ENCODE data around the gene CLSTN2.

DNA sequence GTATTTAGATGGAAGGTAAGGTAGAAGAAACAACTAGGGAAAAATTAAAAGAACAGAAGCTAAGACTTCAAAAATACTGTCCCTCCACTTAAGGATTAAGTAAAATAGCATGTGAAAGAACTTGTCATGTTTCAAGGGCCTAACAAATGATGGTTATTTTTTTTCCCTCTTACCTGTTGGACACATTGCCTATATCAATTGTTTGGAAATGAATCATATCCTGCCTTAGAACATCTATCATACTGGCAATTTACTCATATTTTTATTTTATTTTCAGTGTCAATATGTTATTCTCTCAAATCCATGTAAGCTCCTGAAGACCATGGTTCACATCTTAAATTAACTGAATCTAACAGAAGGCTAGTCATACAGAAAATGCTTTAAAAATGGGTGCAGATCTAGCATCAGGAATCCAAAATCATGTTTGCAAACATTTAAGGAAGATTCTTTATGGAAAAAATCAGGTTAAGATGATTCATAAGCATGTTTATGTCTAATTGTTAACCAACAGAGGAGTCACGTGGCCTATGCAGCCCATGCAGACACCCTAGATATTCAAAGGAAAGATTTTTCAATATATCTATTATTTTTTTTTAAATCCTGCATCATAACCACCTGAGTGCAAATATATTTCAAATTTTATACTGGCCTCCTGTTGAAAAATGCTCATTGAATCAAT, 607.1 kb downstream of the CLSTN2 start:
- TF ChIP-seq EZH2 (IDR thresholded peaks at IDR 0.05; ENCODE audit: low read depth) = no peak
- TF ChIP-seq, protein P1, sequence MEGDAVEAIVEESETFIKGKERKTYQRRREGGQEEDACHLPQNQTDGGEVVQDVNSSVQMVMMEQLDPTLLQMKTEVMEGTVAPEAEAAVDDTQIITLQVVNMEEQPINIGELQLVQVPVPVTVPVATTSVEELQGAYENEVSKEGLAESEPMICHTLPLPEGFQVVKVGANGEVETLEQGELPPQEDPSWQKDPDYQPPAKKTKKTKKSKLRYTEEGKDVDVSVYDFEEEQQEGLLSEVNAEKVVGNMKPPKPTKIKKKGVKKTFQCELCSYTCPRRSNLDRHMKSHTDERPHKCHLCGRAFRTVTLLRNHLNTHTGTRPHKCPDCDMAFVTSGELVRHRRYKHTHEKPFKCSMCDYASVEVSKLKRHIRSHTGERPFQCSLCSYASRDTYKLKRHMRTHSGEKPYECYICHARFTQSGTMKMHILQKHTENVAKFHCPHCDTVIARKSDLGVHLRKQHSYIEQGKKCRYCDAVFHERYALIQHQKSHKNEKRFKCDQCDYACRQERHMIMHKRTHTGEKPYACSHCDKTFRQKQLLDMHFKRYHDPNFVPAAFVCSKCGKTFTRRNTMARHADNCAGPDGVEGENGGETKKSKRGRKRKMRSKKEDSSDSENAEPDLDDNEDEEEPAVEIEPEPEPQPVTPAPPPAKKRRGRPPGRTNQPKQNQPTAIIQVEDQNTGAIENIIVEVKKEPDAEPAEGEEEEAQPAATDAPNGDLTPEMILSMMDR (conservative IDR thresholded peaks at IDR 0.05) = no peak

All from PC-9 (cell line).